HG03460 (cell line): ENCODE results near the gene HAPLN2.
"Not testable (repeated sequence)": the region's sequence is repeated elsewhere in the genome, so short reads cannot be mapped to it uniquely, and the experiment has no call there.

Experiments used
- ATAC-seq: cut with Tn5 transposase; IDR thresholded peaks from one replicate; pipeline ENCODE4 v1.9.1; 2021; ENCODE audit not compliant: unreplicated experiment

The HAPLN2 gene

DNA sequence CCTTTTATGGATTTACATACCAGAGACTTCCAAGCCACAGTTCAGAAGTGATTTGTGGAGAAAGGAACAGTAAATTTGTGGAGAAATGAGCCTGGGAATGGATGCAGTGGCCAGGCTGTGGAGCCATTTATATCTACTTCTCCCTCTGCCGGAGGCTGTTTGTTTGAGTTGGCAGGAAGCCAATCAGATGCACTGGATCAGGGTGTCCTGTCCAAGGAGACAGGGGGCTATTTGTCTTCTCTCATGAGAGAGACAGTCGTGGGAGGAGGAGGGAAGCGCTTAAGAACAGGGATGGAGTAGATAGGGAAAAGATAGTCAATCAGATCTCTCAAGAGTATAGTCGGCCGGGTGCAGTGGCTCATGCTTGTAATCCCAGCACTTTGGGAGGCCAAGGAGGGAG, 2.8 kb upstream of the HAPLN2 start:
- ATAC-seq = no peak

DNA sequence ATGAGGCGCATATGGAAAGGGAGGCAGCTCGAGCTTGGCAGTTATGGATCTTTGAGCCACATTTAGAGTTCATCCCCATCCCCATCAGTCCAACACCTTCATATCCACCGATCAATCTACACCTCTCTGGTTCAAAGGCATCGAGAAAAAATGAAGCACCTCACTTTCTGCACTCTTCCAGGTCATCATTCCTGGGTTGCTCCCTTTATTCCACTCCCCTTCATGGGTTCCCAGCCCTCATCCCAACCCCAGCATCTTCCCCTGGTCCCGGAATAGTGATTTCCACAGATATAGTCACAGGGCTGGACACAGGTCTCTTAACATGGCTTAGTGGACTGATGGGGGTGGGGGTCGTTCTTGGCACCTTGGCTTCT, 354 bp downstream of the HAPLN2 start:
- no peak for ATAC-seq

DNA sequence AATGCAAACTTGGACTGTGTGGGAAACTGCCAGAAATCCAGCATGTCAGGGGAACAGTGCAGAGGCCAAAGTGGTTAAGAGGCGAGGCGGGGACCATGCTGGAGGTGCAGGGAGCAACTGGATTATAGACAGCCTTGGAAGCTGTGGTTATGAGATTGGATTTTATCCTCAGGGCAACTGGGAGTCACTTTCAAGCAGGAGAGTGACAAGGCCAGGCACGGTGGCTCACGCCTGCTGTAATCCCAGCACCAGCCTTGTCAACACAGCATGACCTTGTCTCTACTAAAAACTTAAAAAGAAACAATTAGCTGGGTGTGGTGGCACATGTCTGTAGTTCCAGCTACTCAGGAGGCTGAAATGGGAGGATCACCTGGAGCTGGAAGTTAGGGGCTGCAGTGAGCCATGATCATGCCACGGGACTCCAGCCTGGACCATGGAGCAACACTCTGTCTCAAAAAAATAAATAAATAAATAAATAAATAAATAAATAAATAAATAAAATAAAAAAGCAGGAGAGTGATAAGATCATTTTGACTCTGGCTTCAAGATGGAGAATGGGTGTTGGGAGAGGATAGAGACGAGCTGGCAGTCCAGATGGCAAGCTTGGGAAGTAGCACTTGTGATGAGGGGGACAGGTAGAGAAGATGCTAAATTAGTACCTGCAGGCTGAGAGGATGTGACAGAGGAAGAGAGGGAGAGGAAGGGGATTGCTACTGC, 3.5 kb downstream of the HAPLN2 start:
- no peak for ATAC-seq

DNA sequence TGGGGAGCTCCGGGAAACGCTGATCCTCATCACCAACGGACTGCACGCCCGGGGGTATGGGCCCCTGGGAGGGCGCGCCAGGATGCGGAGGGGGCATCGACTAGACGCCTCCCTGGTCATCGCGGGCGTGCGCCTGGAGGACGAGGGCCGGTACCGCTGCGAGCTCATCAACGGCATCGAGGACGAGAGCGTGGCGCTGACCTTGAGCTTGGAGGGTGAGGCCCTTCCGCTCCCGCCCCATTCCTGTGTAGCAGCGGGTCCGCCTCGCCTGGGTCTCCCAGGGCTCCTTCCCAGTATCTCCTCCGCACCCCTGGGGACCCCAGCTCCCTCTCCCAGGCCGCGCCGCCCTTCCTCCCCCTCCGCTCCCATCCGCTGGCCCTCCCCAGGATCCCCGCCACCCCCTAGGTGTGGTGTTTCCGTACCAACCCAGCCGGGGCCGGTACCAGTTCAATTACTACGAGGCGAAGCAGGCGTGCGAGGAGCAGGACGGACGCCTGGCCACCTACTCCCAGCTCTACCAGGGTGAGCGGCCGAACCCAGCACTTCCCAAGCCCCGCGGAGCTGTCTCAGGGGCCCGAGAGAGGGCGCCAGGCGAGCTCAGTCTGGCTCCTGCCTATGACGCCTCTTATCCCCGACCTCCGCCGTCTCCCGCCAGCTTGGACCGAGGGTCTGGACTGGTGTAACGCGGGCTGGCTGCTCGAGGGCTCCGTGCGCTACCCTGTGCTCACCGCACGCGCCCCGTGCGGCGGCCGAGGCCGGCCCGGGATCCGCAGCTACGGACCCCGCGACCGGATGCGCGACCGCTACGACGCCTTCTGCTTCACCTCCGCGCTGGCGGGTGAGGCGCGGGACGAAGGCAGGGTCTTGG, 5.0 kb downstream of the HAPLN2 start:
- no peak for ATAC-seq

DNA sequence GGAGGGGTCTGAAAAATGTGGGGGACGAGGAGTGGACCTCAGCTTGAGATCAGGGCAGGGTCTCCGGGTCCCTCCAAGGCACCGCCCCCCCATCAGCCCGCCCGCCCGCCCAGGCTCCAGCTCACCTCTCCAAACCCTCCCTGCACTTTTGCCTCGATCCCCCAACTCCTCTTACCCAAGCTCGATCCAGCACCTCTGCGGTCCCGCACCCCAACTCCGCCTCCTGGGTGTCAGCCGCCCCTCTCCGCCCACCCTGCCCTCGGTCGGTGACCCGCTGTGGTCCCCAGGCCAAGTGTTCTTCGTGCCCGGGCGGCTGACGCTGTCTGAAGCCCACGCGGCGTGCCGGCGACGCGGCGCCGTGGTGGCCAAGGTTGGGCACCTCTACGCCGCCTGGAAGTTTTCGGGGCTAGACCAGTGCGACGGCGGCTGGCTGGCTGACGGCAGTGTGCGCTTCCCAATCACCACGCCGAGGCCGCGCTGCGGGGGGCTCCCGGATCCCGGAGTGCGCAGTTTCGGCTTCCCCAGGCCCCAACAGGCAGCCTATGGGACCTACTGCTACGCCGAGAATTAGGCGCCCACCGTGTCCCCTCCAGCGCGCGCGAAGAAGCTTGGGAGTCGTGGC, 5.7 kb downstream of the HAPLN2 start:
- no peak for ATAC-seq

DNA sequence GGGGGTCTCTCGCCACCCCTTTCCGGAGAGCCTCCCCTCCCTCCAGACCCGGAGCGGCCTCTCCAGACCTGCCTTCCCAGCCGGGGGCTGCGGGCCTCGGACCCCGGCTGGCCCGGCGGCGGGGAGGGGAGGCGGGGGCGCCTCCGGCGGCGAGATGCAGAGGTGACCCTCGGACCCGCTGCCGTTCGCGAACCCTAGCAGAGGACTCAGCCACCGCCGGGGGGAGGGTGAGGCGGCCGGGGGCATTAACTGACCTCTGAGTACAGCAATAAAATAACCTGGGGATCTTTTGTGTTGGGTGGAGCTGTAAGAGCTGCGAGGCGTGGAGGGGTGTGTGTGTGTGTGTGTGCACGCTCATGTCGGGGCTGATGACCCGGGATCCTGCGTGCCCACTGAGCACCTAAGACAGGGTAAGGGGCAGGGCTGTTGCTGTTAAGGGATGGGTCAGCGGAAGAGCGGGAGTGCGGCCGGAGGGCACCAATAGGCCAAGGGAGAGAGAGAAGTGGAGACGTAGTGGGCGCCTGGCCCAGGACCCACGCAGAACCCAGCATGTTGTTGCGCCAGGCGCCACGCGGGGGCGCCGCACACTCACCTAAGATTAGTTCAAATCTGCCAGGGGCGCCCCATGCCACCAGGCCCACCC, 6.3 kb downstream of the HAPLN2 start:
- no peak for ATAC-seq

DNA sequence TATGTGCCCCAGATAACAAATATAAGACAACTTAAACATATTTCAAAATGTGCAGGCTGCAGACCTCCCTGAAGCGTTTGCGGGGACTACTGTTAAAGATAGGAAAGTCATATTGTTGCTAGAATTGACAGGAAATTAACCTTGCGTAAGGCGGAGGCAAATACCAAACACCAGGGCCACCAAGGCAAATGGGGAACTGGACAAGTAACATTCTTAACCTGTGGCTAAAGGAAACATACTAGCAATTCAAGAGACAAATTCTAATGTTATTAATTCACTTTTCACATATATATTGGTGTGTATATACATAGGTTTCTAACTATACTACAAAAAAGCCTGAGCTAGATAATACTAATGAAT, 6.8 kb downstream of the HAPLN2 start:
- ATAC-seq = no peak

DNA sequence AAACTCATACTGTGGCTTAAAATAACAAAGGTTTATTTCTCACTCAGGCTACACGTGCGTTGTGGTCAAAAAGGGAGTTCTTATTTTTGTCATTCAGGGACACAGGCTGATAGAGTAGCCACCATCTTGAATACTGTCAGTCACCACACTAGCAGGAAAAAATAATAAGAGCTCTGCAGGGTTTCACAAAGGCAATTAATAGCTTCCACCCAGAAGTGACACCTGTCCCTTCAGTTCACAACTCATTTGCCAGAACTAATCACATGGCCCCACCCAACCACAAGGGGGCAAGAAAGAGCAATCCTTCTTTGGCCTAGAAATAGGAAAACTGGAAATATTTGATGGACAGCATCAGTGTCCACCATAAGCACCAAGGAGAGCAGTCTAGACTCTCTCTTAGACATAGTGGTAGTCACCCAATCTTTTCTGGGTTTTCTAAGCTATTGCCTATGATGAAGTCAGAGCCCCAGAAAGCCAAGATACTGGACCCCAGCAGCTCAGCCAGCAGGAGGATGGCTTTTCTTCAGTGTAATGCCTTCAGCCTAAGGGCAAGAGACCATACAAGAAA, 8.2 kb downstream of the HAPLN2 start:
- ATAC-seq = no peak

DNA sequence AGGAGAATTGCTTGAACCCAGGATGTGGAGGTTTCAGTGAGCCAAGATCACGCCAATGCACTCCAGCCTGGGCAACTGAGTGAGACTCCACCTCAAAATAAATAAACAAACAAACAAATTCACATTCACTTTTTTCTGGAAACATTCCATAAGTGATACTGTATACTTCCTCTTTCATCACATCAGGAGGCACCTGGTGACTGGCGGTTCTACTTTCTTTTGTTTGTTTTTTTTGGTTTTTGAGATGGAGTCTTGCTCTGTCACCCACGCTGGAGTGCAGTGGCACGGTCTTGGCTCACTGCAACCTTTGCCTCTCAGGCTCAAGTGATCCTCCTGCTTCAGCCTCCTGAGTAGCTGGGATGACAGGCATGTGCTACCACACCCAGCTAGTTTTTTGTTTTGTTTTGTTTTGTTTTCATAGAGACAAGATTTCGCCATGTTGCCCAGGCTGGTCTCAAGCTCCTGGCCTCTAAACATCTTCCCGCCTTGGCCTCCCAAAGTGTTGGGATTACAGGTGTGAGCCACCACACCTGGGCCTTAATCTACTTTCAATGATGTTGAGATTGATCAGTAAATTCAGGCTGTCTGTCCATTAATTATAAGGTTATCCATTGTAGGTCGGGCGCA, 10.7 kb downstream of the HAPLN2 start:
- ATAC-seq = no peak

DNA sequence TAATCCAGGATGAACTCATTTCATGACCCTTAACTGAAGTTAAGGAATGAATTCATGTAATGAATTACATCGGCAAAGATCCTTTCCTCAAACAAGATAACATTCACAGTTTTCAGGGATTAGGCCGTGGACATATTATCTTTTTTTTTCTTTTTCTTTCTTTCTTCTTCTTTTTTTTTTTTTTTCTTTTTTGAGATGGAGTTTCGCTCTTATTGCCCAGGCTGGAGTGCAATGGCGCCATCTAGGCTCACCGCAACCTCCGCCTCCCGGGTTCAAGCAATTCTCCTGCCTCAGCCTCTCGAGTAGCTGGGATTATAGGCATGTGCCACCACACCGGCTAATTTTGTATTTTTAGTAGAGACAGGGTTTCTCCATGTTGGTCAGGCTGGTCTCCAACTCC, 11.9 kb downstream of the HAPLN2 start:
- ATAC-seq = not testable (repeated sequence)

DNA sequence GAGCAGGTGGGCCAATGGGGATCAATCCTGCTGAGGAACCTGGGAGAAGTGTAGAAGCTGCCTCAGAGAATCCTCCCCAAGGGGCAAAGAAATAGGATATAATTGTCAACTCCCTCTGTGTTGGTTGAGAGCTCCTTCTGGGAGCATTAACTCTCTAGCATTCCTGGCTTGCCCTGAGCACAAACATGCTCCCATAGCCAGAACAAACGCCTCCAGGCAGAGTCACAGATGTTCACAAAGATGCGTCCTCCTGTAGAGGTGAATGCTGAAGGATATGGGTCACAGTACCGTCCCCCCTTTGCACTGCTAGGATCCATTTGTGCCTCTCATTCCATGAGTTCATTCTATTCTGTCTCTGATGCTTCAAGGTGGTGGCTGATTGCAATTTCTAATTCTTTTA, 13.1 kb downstream of the HAPLN2 start:
- ATAC-seq = no peak

DNA sequence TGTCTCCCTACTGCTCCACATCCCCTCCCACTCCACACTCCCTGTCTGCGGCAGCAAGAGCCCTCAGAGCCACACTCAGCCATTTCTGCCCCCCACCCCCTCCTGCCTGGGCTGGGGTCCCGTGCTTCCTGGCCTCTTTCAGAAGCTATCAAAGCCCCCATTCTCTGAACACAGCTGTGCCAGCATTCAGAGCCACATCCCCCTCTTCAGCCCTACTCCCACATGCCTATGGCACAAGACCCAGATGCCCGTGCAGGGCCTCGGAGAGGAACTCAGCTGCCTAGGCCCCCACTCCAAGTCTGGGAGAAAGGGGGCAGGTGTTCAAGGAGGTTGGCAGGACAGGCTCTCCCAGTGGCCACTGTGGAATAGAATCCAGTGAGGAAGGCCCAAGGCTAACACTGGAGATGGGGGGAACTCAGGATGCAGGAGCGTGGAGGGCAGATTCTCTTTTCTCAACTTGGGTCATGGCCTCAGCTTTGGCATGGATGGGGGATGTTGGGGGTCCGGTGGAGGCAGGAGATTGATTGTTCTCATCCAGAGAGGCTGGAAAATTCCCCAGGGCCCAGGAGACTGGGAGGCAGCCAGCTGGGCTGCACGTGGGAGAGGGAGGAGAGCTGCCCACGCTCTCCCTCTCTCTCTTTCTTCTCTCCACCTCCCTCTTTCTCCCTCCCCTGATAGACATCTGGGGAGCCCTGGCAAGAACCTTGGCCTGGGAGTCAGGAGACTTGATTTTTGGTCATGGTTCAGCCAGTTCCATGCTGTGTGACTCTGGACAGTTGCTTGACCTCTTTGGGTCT, 19.2 kb downstream of the HAPLN2 start:
- no peak for ATAC-seq

DNA sequence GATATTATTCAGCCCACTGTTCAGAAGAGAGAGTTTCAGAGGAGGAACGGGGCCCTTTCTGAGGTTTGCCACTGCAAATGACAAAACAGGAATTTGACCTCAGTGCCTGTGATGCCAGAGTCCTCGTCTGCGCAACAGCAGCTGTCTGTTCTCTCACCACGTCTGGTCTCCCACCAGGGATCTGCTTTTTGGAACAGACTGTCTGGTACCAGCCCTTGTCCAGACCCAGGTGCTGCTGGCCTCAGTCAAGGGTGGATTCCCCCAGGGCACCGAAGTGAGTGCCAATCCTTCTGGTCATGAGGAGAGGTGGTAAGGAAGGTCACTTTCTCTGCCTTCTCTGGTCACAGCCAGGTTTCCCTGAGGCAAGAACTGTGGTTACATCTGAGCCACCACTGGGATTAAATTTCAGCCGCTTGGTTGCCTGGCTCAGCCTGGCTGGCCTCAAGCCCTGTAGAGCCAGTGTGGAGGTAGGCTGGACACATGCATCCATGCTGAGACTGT, 20.4 kb downstream of the HAPLN2 start:
- ATAC-seq = no peak

DNA sequence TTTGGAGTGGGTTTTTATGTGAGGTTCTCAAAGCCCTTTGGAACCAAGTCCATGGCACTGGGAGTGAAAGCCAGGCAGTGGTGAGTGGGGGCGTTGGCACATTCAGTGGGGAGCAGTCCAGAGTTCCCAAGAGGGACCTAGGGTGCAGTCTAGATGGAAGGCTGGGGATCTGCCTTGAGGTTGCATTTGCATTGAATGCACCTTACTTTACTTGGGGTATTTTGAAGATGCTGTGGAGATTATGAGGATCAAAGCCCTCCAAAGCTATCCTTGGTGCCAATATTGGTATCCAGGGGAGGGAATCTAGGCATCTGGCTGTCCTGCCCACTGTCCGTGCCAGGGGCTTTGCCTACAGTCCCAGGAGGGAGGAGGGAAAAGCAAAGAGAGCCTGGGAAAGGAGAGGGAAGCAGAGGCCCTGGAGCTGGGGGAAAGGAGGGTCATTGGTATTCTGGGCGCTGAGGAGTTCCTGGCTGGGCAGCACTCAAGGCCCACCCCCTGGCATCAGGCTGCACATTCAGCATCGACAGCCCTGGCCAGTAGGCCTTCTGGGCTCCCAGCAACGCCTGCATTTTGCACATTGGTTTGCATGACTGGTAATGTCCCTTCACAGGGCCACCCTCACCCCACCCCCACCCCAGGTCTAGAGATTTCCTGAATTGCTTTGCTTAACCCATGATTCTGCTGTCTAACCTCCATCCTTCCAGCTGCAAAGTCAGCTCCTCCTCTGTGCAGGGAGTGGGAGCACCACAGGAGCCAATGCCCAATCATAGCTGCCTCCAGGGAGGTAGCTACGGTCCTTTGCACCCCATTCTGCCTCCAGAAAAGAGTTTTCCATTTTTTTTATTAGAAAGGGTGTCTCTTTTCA, 21.9 kb downstream of the HAPLN2 start:
- no peak for ATAC-seq

DNA sequence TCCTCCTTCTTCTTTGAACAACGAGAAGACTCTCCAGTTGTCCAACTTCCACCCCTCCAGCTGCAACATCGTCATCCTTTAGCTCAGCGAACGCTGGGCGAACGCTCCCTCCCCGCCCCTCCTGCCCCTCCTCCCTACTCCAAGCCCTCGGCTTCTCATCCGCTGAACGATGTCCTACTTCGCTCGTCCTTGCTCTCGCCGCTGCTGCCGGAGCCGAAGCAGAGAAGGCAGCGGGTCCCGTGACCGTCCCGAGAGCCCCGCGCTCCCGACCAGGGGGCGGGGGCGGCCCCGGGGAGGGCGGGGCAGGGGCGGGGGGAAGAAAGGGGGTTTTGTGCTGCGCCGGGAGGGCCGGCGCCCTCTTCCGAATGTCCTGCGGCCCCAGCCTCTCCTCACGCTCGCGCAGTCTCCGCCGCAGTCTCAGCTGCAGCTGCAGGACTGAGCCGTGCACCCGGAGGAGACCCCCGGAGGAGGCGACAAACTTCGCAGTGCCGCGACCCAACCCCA, 22.6 kb downstream of the HAPLN2 start, which contains the start of gene BCAN:
BCAN (plus strand) TSS at position 357 of the 504 bp plus-strand sequence. CDS start 3,938 bp downstream, outside the sequence.
- no peak for ATAC-seq

DNA sequence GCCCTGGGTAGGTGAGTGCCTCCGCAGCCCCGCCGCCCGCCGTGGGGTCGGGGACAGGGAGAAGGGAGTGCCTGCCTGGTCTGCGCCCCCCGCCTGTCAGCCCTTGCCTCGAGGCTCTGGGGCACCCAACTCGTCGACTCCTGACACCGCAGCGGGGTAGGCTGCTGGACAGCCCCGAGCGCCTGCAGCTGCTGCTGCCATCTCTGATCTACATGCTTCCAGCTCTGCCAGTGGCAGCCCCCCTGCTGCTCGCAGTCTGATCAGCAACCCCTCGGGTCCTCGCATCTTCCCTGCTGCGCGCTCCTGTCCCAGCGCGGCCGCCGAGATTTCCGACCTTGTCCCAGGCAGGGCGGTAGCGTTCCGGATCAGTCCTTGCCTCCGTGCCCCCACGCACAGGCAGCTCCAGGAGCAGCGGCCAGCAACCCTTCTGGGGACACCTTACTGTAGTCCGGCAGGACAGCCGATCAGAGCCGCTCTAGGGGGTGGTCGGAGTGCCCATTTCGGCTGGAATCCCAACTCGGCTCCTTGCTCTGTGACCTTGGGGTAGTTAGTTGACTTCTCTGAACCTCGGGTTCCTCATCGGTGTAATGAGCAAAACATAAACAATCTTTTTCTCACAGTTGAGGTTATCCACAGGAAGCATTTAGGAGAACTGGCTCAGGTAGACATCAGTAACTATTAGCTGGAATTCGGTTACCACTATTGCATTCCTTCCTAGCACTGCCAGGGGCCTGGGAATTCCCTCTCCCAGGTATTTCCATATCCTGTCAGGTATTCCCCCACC, 23.2 kb downstream of the HAPLN2 start:
- no peak for ATAC-seq

DNA sequence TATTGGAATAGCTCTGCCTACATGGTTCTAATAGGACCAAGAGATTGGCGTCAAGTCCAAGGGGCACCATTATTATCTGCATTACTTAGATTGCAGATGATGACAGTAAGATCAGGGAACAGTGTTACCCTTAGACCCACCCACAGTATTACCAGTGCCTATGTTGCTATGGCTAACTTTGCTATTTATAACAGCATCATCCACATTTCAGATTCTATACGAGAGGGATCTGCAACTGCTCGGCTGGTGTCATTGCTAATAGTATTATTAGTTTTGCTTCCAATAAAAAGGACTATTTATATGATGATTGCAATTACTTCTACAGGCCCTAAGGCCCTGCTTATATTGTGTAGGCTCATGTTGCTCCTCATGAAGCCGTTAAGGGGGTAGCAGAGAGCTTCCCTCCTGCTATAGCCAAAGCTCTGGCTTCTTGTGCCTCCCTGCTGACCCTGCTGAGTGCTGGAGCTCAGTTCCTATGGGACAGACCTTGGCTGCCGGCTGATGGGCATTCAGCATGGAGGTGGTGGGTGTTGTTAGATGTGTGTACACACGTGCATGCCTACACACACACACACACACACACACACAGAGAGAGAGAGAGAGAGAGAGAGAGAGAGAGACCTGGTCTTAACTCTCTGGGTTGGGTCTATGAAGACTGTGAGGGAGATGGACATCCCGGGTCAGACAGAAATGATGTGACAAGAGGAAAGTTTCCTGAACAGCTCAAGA, 24.0 kb downstream of the HAPLN2 start:
- ATAC-seq = no peak
